B cell (primary cell): ENCODE results near the gene ACAA2. TPM values are rescaled to one million over a fixed set of nuclear protein-coding genes. Genes with fewer than 3 reads are reported as not detected.

ENCODE experiments used
- ATAC-seq: fragments of 200-7000 bp; cut with Tn5 transposase; one replicate; pipeline ENCODE4 v1.10.0; 2021; ENCODE audit warnings: low read depth, mild to moderate bottlenecking, moderate number of reproducible peaks, moderate library complexity
- CTCF ChIA-PET: fragments of 350-600 bp; sonication (Branson Sonifier 250); formaldehyde crosslinking; loops from one replicate; lab custom pipeline; 2021; ENCODE audit warnings: antibody characterized with exemption, inconsistent platforms; lab: Charles Lee
- POLR2A ChIA-PET: fragments of 350-600 bp; sonication (Branson Sonifier 250); formaldehyde crosslinking; loops from one replicate; lab custom pipeline; 2021; ENCODE audit warnings: antibody characterized with exemption; lab: Charles Lee
- DNase-seq: peaks from one replicate; pipeline ENCODE4 v3.0.0; 2013
- H2AFZ ChIP-seq: 2 replicates; pipeline ENCODE4 v1.6.1; 2012; ENCODE audit warnings: mild to moderate bottlenecking, low read depth, low read length; ENCODE audit not compliant: insufficient read depth, poor library complexity, severe bottlenecking
- H3K27ac ChIP-seq, 2 donors: 1 replicate in 1 of 2; 2 replicates in 1 of 2; pipeline ENCODE4 v1.5.1; 2012 to 2013; ENCODE audit warnings: low read length in 2 of 2, mild to moderate bottlenecking in 2 of 2, moderate library complexity in 1 of 2
- H3K27me3 ChIP-seq, 4 experiments: fragments of 200-600 bp in 1 of 4; sonication (generic) in 1 of 4; replicated peaks in 1 of 4; 1 replicate in 2 of 4; 2 replicates in 2 of 4; pipeline versions ENCODE4 v1.6.1 to v1.7.0; 2013 to 2016; ENCODE audit warnings: low read length in 3 of 4, mild to moderate bottlenecking in 2 of 4, mixed read lengths in 1 of 4, moderate library complexity in 1 of 4; ENCODE audit not compliant: insufficient read depth in 4 of 4, control insufficient read depth in 3 of 4; ENCODE audit errors: control extremely low read depth in 1 of 4
- H3K36me3 ChIP-seq, 2 experiments: replicated peaks in 1 of 2; 1 replicate in 1 of 2; 2 replicates in 1 of 2; pipeline versions ENCODE4 v1.6.1 to v1.7.1; 2013; ENCODE audit warnings: low read length in 1 of 2; ENCODE audit not compliant: insufficient read depth in 2 of 2, control insufficient read depth in 1 of 2; ENCODE audit errors: control extremely low read depth in 1 of 2, extremely low read depth in 1 of 2
- H3K4me1 ChIP-seq, 2 donors: fragments of 200-600 bp in 1 of 2; sonication (generic) in 1 of 2; 1 replicate in 1 of 2; 2 replicates in 1 of 2; pipeline versions ENCODE4 v1.5.1 to v1.6.1; 2013 to 2017; ENCODE audit warnings: low read length in 2 of 2; ENCODE audit not compliant: control insufficient read depth in 2 of 2, insufficient read depth in 2 of 2
- H3K4me2 ChIP-seq: replicated peaks from 2 replicates; pipeline ENCODE3; 2012; ENCODE audit warnings: mild to moderate bottlenecking, low read depth, low read length; ENCODE audit not compliant: poor library complexity, severe bottlenecking
- H3K4me3 ChIP-seq, 5 experiments: fragments of 200-600 bp in 1 of 5; sonication (generic) in 1 of 5; 1 replicate in 3 of 5; 2 replicates in 2 of 5; pipeline versions ENCODE4 v1.5.1 to v1.7.0; 2011 to 2016; ENCODE audit warnings: low read length in 4 of 5, mild to moderate bottlenecking in 4 of 5, low read depth in 2 of 5, control low read depth in 1 of 5, moderate library complexity in 1 of 5; ENCODE audit not compliant: insufficient read depth in 1 of 5; ENCODE audit errors: control extremely low read depth in 1 of 5, extremely low read depth in 1 of 5
- H3K79me2 ChIP-seq: fragments of 200-600 bp; sonication (generic); one replicate; pipeline ENCODE4 v1.6.0; 2016; ENCODE audit warnings: low read length; ENCODE audit not compliant: control insufficient read depth, insufficient read depth
- H3K9ac ChIP-seq: fragments of 200-600 bp; sonication (generic); 2 replicates; pipeline ENCODE4 v1.6.1; 2017; ENCODE audit warnings: mild to moderate bottlenecking, low read length, moderate library complexity
- H3K9me3 ChIP-seq, 3 donors: one replicate each; pipeline versions ENCODE4 v1.6.1 to v1.7.1; 2013; ENCODE audit warnings: low read length in 2 of 3; ENCODE audit not compliant: control insufficient read depth in 2 of 3, insufficient read depth in 1 of 3; ENCODE audit errors: control extremely low read depth in 1 of 3
- H4K20me1 ChIP-seq: 2 replicates; pipeline ENCODE4 v1.6.0; 2012; ENCODE audit warnings: mild to moderate bottlenecking, low read length; ENCODE audit not compliant: insufficient read depth, control insufficient read depth, poor library complexity, severe bottlenecking
- H3K27ac Mint-ChIP-seq: one replicate; pipeline ENCODE4 v1.8.0; 2021; ENCODE audit warnings: mixed read lengths
- H3K27me3 Mint-ChIP-seq: one replicate; pipeline ENCODE4 v1.8.0; 2021; ENCODE audit warnings: mixed read lengths
- H3K4me1 Mint-ChIP-seq: one replicate; pipeline ENCODE4 v1.8.0; 2021; ENCODE audit warnings: mixed read lengths
- H3K4me3 Mint-ChIP-seq: one replicate; pipeline ENCODE4 v1.8.0; 2021; ENCODE audit warnings: mixed read lengths
- H3K9me3 Mint-ChIP-seq: one replicate; pipeline ENCODE4 v1.8.0; 2022; ENCODE audit warnings: mixed read lengths; ENCODE audit not compliant: insufficient read depth
- CTCF ChIP-seq: fragments of 200-600 bp; IDR thresholded peaks from one replicate; pipeline ENCODE4 v1.8.0; 2022; ENCODE audit warnings: antibody characterized with exemption, mild to moderate bottlenecking
- EZH2 ChIP-seq: IDR thresholded peaks from 2 replicates; pipeline ENCODE4 v1.6.1; 2012; ENCODE audit warnings: borderline replicate concordance, low read depth, mild to moderate bottlenecking, moderate library complexity, low read length; ENCODE audit not compliant: insufficient read depth, poor library complexity, severe bottlenecking
- WGBS: methylation state at CpG from one replicate; pipeline ENCODE4 v1.1.5; 2013; ENCODE audit warnings: missing lambda C conversion rate; ENCODE audit not compliant: insufficient coverage; 5-methylcytosine and 5-hydroxymethylcytosine counted together
- intact Hi-C: fragments of 100-400 bp; cut with micrococcal nuclease; formaldehyde crosslinking; loops from one replicate; pipeline ENCODE4 v1.10.0; 2022
- polyA plus RNA-seq: library from polyadenylated mRNA; depleted of rRNA; stranded (reverse); fragments of >200 nt; gene quantifications from 2 replicates; pipeline ENCODE4 v1.2.3, GENCODE V29; 2012
- total RNA-seq, 2 donors: library from RNA; stranded (reverse); fragments of 120-200 nt in 1 of 2; gene quantifications; 1 replicate in 1 of 2; 2 replicates in 1 of 2; pipeline versions ENCODE4 v1.2.3 to v1.2.4, GENCODE V29; 2013 to 2022

Gene ACAA2
- total and polyA plus RNA-seq, 2 donors (not counting 1 experiment from before 2014, with no cell fraction given) = 10.6 to 25.0 TPM

- H2AFZ ChIP-seq = no peak overlapping the region
- ATAC-seq = no peak
- no peak overlapping the region for H3K9ac ChIP-seq
- no peak overlapping the region for H3K4me3 ChIP-seq
- no peaks in the 10 kb centered on the region for H3K4me1 ChIP-seq
- no peaks in the 10 kb centered on the region for H3K9me3 ChIP-seq
- TF ChIP-seq EZH2 (no peak), CTCF (no peak)
- no peak overlapping the region for H3K27ac ChIP-seq
- no peaks in the 10 kb centered on the region for H3K4me1 Mint-ChIP-seq
- no peaks in the 10 kb centered on the region for H3K9me3 Mint-ChIP-seq
- intact Hi-C loops = no loop called here
- H3K27ac Mint-ChIP-seq = no peak overlapping the region
- no peaks in the 10 kb centered on the region for H3K79me2 ChIP-seq
- H3K4me3 Mint-ChIP-seq = no peak overlapping the region
- H3K27me3 ChIP-seq = peaks cover 0 to 2% (median 0%) of the 10 kb centered on the region in 4 experiments
- no peak for DNase-seq
- no peaks in the 10 kb centered on the region for H4K20me1 ChIP-seq
- no peaks in the 10 kb centered on the region for H3K36me3 ChIP-seq
- POLR2A ChIA-PET = no interaction called here
- H3K27me3 Mint-ChIP-seq = peaks cover 20% of the 10 kb centered on the region
- WGBS = 78% methylated on average over 1 of the region's 1 CpG
- CTCF ChIA-PET = no interaction called here
- no peak overlapping the region for H3K4me2 ChIP-seq
These were observed 31.6 kb upstream of the ACAA2 start for GRCh38 chr18:49844903-49845302.

GRCh38 chr18:49843778-49844625 lies 30.7 kb upstream of the ACAA2 start:
- no peak overlapping the region for H3K9ac ChIP-seq
- ChIA-PET POLR2A (no interaction called here), CTCF (no interaction called here)
- H3K4me3 Mint-ChIP-seq = no peak overlapping the region
- ATAC-seq = no peak
- H3K9me3 ChIP-seq = no peaks in the 10 kb centered on the region
- no peak overlapping the region for H3K4me2 ChIP-seq
- no peaks in the 10 kb centered on the region for H3K4me1 ChIP-seq
- no peak overlapping the region for H3K27ac Mint-ChIP-seq
- no peak for DNase-seq
- H3K4me1 Mint-ChIP-seq = no peaks in the 10 kb centered on the region
- no peaks in the 10 kb centered on the region for H3K79me2 ChIP-seq
- peaks cover 0 to 2% (median 0%) of the 10 kb centered on the region in 4 experiments for H3K27me3 ChIP-seq
- H3K9me3 Mint-ChIP-seq = no peaks in the 10 kb centered on the region
- peaks cover 18% of the 10 kb centered on the region for H3K27me3 Mint-ChIP-seq
- intact Hi-C loops = no loop called here
- no peak for TF ChIP-seq EZH2
- TF ChIP-seq CTCF = no peak
- no peak overlapping the region for H3K4me3 ChIP-seq
- H4K20me1 ChIP-seq = no peaks in the 10 kb centered on the region
- H3K36me3 ChIP-seq = no peaks in the 10 kb centered on the region
- no peak overlapping the region for H2AFZ ChIP-seq
- no peak overlapping the region for H3K27ac ChIP-seq
- WGBS = 88% methylated on average over 5 of the region's 6 CpGs
